ENCODE results near the gene LRRC40. TPM values are rescaled to one million over a fixed set of nuclear protein-coding genes. Genes with fewer than 3 reads are reported as not detected.
"Not testable (repeated sequence)": the region's sequence is repeated elsewhere in the genome, so short reads cannot be mapped to it uniquely, and the experiment has no call there.

The LRRC40 gene
- total and polyA plus RNA-seq, 12 donors, result 5.8 to 18.7 (median 11.1) TPM

DNA sequence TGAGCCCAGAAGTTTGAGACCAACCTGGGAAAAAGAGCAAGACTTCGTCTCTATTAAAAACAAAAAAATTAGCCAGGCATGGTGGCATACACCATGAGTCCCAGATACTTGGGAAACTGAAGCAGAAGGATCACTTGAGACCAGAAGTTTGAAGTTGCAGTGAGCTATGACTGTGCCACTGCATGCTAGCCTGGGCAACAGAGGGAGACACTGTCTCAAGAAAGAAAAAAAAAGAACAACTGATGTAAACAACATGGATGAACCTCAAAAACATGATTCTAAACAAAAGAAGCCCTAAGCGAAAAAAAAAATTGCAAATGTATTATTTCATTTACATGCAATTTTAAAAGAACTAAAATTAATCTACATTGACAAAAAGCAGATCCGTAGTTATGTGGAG, 9.0 kb downstream of the LRRC40 start:
- WGBS, 4 donors, result 91 to 95% (median 94%) methylated on average over 3 of the region's 3 CpGs

DNA sequence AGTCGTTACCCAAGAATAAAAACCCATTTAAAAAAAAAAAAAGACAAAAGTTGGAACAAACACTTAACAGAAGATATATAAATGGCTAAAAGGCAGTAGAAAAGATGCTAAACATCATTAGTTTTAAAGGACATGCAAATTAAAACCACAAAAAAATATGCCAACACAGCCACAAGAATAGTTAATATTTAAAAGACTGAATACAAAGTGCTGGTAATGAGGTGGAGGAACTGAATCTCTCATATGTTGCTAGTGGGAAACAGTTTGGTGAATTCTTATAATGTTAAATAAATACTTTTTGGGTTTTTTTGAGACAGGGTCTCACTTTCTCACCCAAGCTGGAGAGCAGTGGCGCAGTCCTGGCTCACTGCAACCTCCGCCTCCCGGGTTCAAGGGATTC, 10.0 kb downstream of the LRRC40 start:
- no peaks in the 10 kb centered on the region for H3K36me3 ChIP-seq (replicated peaks in 1 of 2)
- no peak for DNase-seq
- H3K4me3 ChIP-seq, result no peak overlapping the region
- TF ChIP-seq POLR2A (IDR thresholded peaks at IDR 0.05), result no peak
- TF ChIP-seq, protein P1, sequence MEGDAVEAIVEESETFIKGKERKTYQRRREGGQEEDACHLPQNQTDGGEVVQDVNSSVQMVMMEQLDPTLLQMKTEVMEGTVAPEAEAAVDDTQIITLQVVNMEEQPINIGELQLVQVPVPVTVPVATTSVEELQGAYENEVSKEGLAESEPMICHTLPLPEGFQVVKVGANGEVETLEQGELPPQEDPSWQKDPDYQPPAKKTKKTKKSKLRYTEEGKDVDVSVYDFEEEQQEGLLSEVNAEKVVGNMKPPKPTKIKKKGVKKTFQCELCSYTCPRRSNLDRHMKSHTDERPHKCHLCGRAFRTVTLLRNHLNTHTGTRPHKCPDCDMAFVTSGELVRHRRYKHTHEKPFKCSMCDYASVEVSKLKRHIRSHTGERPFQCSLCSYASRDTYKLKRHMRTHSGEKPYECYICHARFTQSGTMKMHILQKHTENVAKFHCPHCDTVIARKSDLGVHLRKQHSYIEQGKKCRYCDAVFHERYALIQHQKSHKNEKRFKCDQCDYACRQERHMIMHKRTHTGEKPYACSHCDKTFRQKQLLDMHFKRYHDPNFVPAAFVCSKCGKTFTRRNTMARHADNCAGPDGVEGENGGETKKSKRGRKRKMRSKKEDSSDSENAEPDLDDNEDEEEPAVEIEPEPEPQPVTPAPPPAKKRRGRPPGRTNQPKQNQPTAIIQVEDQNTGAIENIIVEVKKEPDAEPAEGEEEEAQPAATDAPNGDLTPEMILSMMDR (IDR thresholded peaks at IDR 0.05), result no peak
- 95 to 100% (median 98%) methylated on average over 4 of the region's 4 CpGs for WGBS, 4 donors
- H3K27me3 ChIP-seq, result no peaks in the 10 kb centered on the region
- no peak overlapping the region for H3K27ac ChIP-seq
- no peaks in the 10 kb centered on the region for H3K4me1 ChIP-seq (replicated peaks in 1 of 2)
- intact Hi-C loops (cut with DNase I), result no loop called here
- no peaks in the 10 kb centered on the region for H3K9me3 ChIP-seq (replicated peaks in 1 of 3)

More for the DNA sequence above, 9.0 kb downstream of the LRRC40 start:
- Histone ChIP-seq H3K36me3 (replicated peaks in 1 of 2) (no peaks in the 10 kb centered on the region), H3K4me1 (replicated peaks in 1 of 2) (no peaks in the 10 kb centered on the region), H3K9me3 (replicated peaks in 1 of 3) (no peaks in the 10 kb centered on the region), H3K27me3 (no peaks in the 10 kb centered on the region), H3K27ac (no peak overlapping the region), H3K4me3 (no peak overlapping the region)
- intact Hi-C loops (cut with DNase I), result no loop called here
- no peak for TF ChIP-seq POLR2A (IDR thresholded peaks at IDR 0.05)
- TF ChIP-seq, protein P1 (IDR thresholded peaks at IDR 0.05), result no peak
- no peak for DNase-seq

DNA sequence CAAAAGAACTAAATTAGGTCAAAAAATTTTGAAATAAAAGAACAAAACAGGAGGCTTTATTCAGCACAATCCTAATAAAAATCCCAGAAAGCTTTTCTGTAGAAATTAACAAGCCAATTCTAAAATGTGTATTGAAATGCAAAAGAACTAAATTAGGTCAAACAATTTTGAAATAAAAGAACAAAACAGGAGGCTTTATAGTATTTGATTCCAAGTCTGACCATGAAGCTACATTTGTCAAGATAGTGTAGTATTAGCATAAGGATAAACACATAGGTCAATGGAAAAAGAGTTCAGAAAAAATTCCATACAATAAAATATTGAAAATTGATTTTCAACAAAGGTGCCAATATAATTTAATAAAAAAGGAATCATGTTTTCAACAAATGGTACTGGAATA, 10.8 kb downstream of the LRRC40 start:
- intact Hi-C loops (cut with DNase I), result no loop called here
- DNase-seq, result no peak
- H3K4me3 ChIP-seq, result no peak overlapping the region
- H3K4me1 ChIP-seq (replicated peaks in 1 of 2), result no peaks in the 10 kb centered on the region
- peak overlapping the region in 1 of 5 donors; percentile 39 for H3K27ac ChIP-seq
- no peaks in the 10 kb centered on the region for H3K9me3 ChIP-seq (replicated peaks in 1 of 3)
- no peaks in the 10 kb centered on the region for H3K36me3 ChIP-seq (replicated peaks in 1 of 2)
- H3K27me3 ChIP-seq, result no peaks in the 10 kb centered on the region
- TF ChIP-seq POLR2A (IDR thresholded peaks at IDR 0.05), result no peak
- TF ChIP-seq, protein P1 (IDR thresholded peaks at IDR 0.05), result no peak

DNA sequence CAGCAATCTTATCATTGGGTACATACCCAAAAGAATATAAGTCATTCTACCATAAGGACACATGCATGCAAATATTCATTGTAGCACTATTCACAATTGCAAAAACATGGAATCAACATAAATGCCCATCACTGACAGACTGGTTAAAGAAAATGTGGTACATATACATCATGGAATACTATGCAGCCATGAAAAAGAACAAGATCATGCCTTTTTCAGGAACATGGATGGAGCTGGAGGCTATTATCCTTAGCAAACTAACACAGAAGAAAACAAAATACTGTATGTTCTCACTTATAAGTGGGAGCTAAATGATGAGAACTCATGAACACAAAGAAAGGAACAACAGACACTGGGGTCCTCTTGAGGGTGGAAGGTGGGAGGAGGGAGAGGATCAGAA, 12.9 kb downstream of the LRRC40 start:
- H3K36me3 ChIP-seq (replicated peaks in 1 of 2); H3K9me3 ChIP-seq (replicated peaks in 1 of 3); H3K4me1 ChIP-seq (replicated peaks in 1 of 2); H3K27me3 ChIP-seq; DNase-seq; H3K27ac ChIP-seq; H3K4me3 ChIP-seq; intact Hi-C loops (cut with DNase I): not testable (repeated sequence)

DNA sequence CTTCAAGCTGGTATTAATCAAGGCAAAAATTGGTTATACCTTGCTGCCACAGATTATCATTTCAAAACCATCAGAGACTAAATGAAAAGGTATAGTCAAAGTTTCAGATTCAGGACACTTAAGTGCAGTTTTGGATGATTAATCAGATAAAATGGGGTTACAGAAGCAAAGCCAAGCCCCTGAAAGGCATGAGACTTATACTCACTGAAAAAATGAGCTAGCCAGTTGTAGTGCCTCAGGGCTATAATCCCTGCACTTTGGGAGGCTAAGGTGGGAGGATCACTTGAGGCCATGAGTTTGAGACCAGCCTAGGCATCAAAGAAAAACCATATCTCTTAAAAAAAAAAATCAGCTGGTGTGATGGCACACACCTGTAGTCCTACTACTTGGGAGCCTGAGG, 15.2 kb downstream of the LRRC40 start:
- intact Hi-C loops (cut with DNase I), result no loop called here
- no peak for TF ChIP-seq POLR2A (IDR thresholded peaks at IDR 0.05)
- TF ChIP-seq, protein P1 (IDR thresholded peaks at IDR 0.05), result no peak
- no peaks in the 10 kb centered on the region for H3K9me3 ChIP-seq (replicated peaks in 1 of 3)
- no peak overlapping the region for H3K27ac ChIP-seq
- H3K36me3 ChIP-seq (replicated peaks in 1 of 2), result no peaks in the 10 kb centered on the region
- no peak overlapping the region for H3K4me3 ChIP-seq
- H3K27me3 ChIP-seq, result no peaks in the 10 kb centered on the region
- H3K4me1 ChIP-seq (replicated peaks in 1 of 2), result no peaks in the 10 kb centered on the region
- DNase-seq, result no peak
